Measurements from ENCODE around the gene CGREF1.

GRCh38 chr2:27100036-27100435 lies 18.9 kb downstream of the CGREF1 start:
- TF ChIP-seq, protein P1, sequence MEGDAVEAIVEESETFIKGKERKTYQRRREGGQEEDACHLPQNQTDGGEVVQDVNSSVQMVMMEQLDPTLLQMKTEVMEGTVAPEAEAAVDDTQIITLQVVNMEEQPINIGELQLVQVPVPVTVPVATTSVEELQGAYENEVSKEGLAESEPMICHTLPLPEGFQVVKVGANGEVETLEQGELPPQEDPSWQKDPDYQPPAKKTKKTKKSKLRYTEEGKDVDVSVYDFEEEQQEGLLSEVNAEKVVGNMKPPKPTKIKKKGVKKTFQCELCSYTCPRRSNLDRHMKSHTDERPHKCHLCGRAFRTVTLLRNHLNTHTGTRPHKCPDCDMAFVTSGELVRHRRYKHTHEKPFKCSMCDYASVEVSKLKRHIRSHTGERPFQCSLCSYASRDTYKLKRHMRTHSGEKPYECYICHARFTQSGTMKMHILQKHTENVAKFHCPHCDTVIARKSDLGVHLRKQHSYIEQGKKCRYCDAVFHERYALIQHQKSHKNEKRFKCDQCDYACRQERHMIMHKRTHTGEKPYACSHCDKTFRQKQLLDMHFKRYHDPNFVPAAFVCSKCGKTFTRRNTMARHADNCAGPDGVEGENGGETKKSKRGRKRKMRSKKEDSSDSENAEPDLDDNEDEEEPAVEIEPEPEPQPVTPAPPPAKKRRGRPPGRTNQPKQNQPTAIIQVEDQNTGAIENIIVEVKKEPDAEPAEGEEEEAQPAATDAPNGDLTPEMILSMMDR (conservative IDR thresholded peaks at IDR 0.05 in 1 of 2, IDR thresholded peaks at IDR 0.05 in 1 of 2; ENCODE audit: extremely low read depth in 1 of 2, insufficient read depth in 1 of 2, low read depth in 1 of 2, low read length in 2 of 2) = no peak
- TF ChIP-seq EZH2 (IDR thresholded peaks at IDR 0.05; ENCODE audit: borderline replicate concordance, low read length) = no peak

All from mammary epithelial cell (primary cell).